MM.1S (cell line): Measurements from ENCODE around the gene FBXO38.

Experiments
- DNase-seq: peaks from one replicate; pipeline ENCODE4 v3.0.0-alpha.2; 2015
- H2AFZ ChIP-seq: fragments of 300-600 bp; sonication (generic); 2 replicates; pipeline ENCODE4 v1.6.0; 2016; ENCODE audit warnings: antibody characterized with exemption, low read length
- H3F3A ChIP-seq: fragments of 300-600 bp; sonication (generic); 2 replicates; pipeline ENCODE4 v1.6.1; 2016; ENCODE audit warnings: mild to moderate bottlenecking, antibody characterized with exemption, low read length, moderate library complexity, mixed read lengths; ENCODE audit not compliant: insufficient read depth
- H3K27ac ChIP-seq: fragments of 300-600 bp; sonication (generic); 2 replicates; pipeline ENCODE4 v1.5.1; 2016; ENCODE audit warnings: mild to moderate bottlenecking, low read length
- H3K27me3 ChIP-seq: fragments of 300-600 bp; sonication (generic); replicated peaks from 2 replicates; pipeline ENCODE4 v1.6.0; 2016; ENCODE audit warnings: low read length; ENCODE audit not compliant: insufficient read depth
- H3K36me3 ChIP-seq: fragments of 300-600 bp; sonication (generic); replicated peaks from 2 replicates; pipeline ENCODE4 v1.6.1; 2016; ENCODE audit warnings: mild to moderate bottlenecking, low read length, mixed read lengths; ENCODE audit not compliant: insufficient read depth
- H3K4me1 ChIP-seq: fragments of 300-600 bp; sonication (generic); 2 replicates; pipeline ENCODE4 v1.6.1; 2016; ENCODE audit warnings: low read length, mixed read lengths
- H3K4me2 ChIP-seq: fragments of 300-600 bp; sonication (generic); 2 replicates; pipeline ENCODE4 v1.6.0; 2016; ENCODE audit warnings: low read depth, low read length
- H3K4me3 ChIP-seq: fragments of 300-600 bp; sonication (generic); 2 replicates; pipeline ENCODE4 v1.5.1; 2016; ENCODE audit warnings: low read length, mixed read lengths
- H3K79me2 ChIP-seq: fragments of 300-600 bp; sonication (generic); 2 replicates; pipeline ENCODE4 v1.6.1; 2016; ENCODE audit warnings: mixed run types, low read length, mixed read lengths
- H3K9ac ChIP-seq: fragments of 300-600 bp; sonication (generic); 2 replicates; pipeline ENCODE4 v1.6.1; 2016; ENCODE audit warnings: low read length, mixed read lengths
- H3K9me2 ChIP-seq: fragments of 300-600 bp; sonication (generic); replicated peaks from 2 replicates; pipeline ENCODE4 v1.6.1; 2016; ENCODE audit warnings: mild to moderate bottlenecking, low read length, mixed read lengths; ENCODE audit not compliant: insufficient read depth
- H3K9me3 ChIP-seq: fragments of 300-600 bp; sonication (generic); replicated peaks from 2 replicates; pipeline ENCODE4 v1.6.1; 2016; ENCODE audit warnings: mild to moderate bottlenecking, low read length, mixed read lengths; ENCODE audit not compliant: insufficient read depth
- H4K20me1 ChIP-seq: fragments of 300-600 bp; sonication (generic); 2 replicates; pipeline ENCODE4 v1.6.1; 2016; ENCODE audit warnings: mild to moderate bottlenecking, low read length, moderate library complexity, mixed read lengths; ENCODE audit not compliant: insufficient read depth
- EZH2 ChIP-seq: fragments of 300-600 bp; sonication (generic); optimal IDR thresholded peaks from 2 replicates; pipeline ENCODE3; 2017; ENCODE audit warnings: low read depth, mild to moderate bottlenecking, antibody characterized with exemption, low read length, mixed read lengths
- EZH2phosphoT487 ChIP-seq: fragments of 300-600 bp; sonication (generic); IDR thresholded peaks from 2 replicates; pipeline ENCODE4 v1.6.1; 2018; ENCODE audit warnings: antibody characterized with exemption, low read length
- TF ChIP-seq, protein P1 (sequence below): fragments of 300-600 bp; sonication (generic); IDR thresholded peaks from 2 replicates; pipeline ENCODE4 v1.5.1; 2016; ENCODE audit warnings: antibody characterized with exemption, low read length, mixed read lengths

FBXO38 gene

DNA sequence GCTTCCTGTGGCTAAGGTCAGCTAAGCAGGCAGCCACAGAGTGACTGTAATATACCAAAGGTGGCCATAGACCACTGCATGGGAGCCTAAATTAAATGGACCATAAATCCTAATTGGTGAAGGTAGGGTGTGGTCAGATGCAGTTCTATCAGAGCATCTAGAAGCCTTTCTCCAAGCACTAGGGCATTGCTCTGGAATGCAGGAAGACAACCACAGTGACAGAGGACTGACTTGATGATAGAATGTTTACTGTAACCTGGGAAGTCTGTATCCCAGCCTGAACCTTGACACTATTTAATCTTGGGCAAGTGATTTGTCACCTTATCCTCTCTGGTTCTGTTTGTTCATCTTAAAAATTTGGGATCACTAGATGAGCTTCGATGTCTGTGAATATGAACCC, 2.3 kb downstream of the FBXO38 start:
- peaks cover 68% of the 10 kb centered on the region for H3K79me2 ChIP-seq
- no peaks in the 10 kb centered on the region for H3K9me3 ChIP-seq
- no peak overlapping the region for H3K9ac ChIP-seq
- no peaks in the 10 kb centered on the region for H3K9me2 ChIP-seq
- no peak overlapping the region for H2AFZ ChIP-seq
- H3F3A ChIP-seq: no peaks in the 10 kb centered on the region
- H3K36me3 ChIP-seq: no peaks in the 10 kb centered on the region
- no peak overlapping the region for H3K4me2 ChIP-seq
- TF ChIP-seq EZH2phosphoT487 (no peak), EZH2 (no peak)
- TF ChIP-seq, protein P1, sequence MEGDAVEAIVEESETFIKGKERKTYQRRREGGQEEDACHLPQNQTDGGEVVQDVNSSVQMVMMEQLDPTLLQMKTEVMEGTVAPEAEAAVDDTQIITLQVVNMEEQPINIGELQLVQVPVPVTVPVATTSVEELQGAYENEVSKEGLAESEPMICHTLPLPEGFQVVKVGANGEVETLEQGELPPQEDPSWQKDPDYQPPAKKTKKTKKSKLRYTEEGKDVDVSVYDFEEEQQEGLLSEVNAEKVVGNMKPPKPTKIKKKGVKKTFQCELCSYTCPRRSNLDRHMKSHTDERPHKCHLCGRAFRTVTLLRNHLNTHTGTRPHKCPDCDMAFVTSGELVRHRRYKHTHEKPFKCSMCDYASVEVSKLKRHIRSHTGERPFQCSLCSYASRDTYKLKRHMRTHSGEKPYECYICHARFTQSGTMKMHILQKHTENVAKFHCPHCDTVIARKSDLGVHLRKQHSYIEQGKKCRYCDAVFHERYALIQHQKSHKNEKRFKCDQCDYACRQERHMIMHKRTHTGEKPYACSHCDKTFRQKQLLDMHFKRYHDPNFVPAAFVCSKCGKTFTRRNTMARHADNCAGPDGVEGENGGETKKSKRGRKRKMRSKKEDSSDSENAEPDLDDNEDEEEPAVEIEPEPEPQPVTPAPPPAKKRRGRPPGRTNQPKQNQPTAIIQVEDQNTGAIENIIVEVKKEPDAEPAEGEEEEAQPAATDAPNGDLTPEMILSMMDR: no peak
- peaks cover 15% of the 10 kb centered on the region for H3K4me1 ChIP-seq
- H3K4me3 ChIP-seq: no peak overlapping the region
- H4K20me1 ChIP-seq: no peaks in the 10 kb centered on the region
- H3K27me3 ChIP-seq: no peaks in the 10 kb centered on the region
- H3K27ac ChIP-seq: no peak overlapping the region
- no peak for DNase-seq

DNA sequence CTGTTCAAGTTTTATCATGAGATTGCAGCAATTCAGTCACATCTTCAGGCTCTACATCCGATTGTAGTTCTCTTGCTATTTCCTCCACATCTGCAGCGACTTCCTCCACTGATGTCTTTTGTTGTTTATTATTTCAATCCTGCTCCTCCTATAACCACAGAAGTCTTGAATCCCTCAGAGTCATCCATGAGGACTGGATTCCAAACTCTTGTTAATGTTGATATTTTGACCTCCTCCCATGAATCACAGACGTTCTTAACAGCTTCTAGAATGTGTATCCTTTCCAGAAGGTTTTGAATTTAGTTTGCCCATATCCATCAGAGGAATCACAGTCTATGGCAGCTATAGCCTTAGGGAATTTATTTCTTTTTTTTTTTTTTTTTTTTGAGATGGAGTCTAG, 3.6 kb downstream of the FBXO38 start:
- no peak for TF ChIP-seq EZH2
- TF ChIP-seq EZH2phosphoT487: no peak
- TF ChIP-seq, protein P1: no peak
- Histone ChIP-seq H2AFZ (no peak overlapping the region), H3F3A (no peaks in the 10 kb centered on the region), H4K20me1 (no peaks in the 10 kb centered on the region), H3K4me2 (no peak overlapping the region), H3K9ac (no peak overlapping the region), H3K9me3 (no peaks in the 10 kb centered on the region), H3K27me3 (no peaks in the 10 kb centered on the region), H3K36me3 (no peaks in the 10 kb centered on the region), H3K9me2 (no peaks in the 10 kb centered on the region), H3K4me3 (no peak overlapping the region), H3K27ac (no peak overlapping the region), H3K4me1 (peaks cover 15% of the 10 kb centered on the region), H3K79me2 (peaks cover 81% of the 10 kb centered on the region)
- DNase-seq: no peak

DNA sequence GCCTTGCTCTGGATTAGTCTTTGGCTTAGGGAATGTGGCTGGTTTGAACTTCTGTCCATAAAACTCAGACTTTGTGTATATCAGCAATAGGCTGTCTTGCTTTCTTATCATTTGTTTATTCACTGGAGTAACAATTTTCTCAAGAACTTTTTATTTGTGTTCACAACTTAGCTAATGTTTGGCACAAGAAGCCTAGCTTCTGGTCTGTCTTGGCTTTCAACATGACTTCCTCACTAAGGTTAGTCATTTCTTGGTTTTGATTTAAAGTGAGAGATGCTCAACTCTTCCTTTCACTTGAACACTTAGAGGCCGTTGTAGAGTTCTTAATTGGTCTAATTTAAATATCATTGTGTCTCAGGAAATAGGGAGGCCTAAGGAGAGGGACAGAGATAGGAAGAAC, 4.9 kb downstream of the FBXO38 start:
- Histone ChIP-seq H3K4me1 (peaks cover 9% of the 10 kb centered on the region), H3K9me3 (no peaks in the 10 kb centered on the region), H3K9me2 (no peaks in the 10 kb centered on the region), H3K27ac (no peak overlapping the region), H3K9ac (no peak overlapping the region), H3K4me3 (no peak overlapping the region), H3K27me3 (no peaks in the 10 kb centered on the region), H3K4me2 (no peak overlapping the region), H3F3A (no peaks in the 10 kb centered on the region), H3K36me3 (no peaks in the 10 kb centered on the region), H4K20me1 (no peaks in the 10 kb centered on the region), H2AFZ (no peak overlapping the region), H3K79me2 (peaks cover 90% of the 10 kb centered on the region)
- TF ChIP-seq EZH2phosphoT487 (no peak), EZH2 (no peak)
- TF ChIP-seq, protein P1: no peak
- no peak for DNase-seq
